A549 (cell line): ENCODE data around the gene COMMD6. TPM values are rescaled to one million over a fixed set of nuclear protein-coding genes. Genes with fewer than 3 reads are reported as not detected.

Source experiments
- ATAC-seq, 2 experiments: fragments of 200-7000 bp in 1 of 2; fragments of >200 bp in 1 of 2; cut with Nextera tagmentation in 1 of 2; cut with Tn5 transposase in 1 of 2; 3 replicates each; pipeline versions ENCODE4 v1.8.0 to v1.9.1; 2018 to 2020; ENCODE audit warnings: mild to moderate bottlenecking in 1 of 2, moderate library complexity in 1 of 2
- CTCF ChIA-PET: fragments of 300-600 bp; sonication (Branson Sonifier 250); formaldehyde crosslinking; extraction: SDS; loops from one replicate; lab custom pipeline; 2021; ENCODE audit warnings: antibody characterized with exemption, inconsistent platforms; lab: Yijun Ruan, JAX
- POLR2A ChIA-PET: fragments of 350-600 bp; formaldehyde crosslinking; extraction: SDS; loops from one replicate; lab custom pipeline; 2021; ENCODE audit warnings: antibody characterized with exemption, inconsistent platforms; lab: Yijun Ruan, JAX
- DNase-seq, 2 experiments: peaks; one replicate each; pipeline versions ENCODE4 v3.0.0 to v3.0.0-alpha.2; 2011 to 2016; ENCODE audit warnings: low read depth in 1 of 2, low spot score in 1 of 2
- FAIRE-seq: peaks from 2 replicates; lab custom pipeline; 2011; peaks lifted over from hg19 to GRCh38; lab: Jason Lieb, UNC
- H3K27ac ChIP-seq, 2 experiments: fragments of >200 bp; sonication (Bioruptor Twin); formaldehyde crosslinking; 3 replicates each; pipeline ENCODE4 v1.5.1; 2016 to 2017
- H3K4me1 ChIP-seq: fragments of >200 bp; sonication (Bioruptor Twin); formaldehyde crosslinking; 3 replicates; pipeline ENCODE4 v1.6.1; 2016
- H3K4me2 ChIP-seq: fragments of >200 bp; sonication (Bioruptor Twin); formaldehyde crosslinking; 3 replicates; pipeline ENCODE4 v1.6.1; 2016
- H3K4me3 ChIP-seq: fragments of >200 bp; sonication (Bioruptor Twin); formaldehyde crosslinking; 3 replicates; pipeline ENCODE4 v1.5.1; 2016
- H3K9me3 ChIP-seq: fragments of >200 bp; sonication (Bioruptor Twin); formaldehyde crosslinking; 3 replicates; pipeline ENCODE4 v1.6.1; 2016
- CBX2 ChIP-seq: fragments of 200-600 bp; sonication (generic); IDR thresholded peaks from 2 replicates; pipeline ENCODE4 v1.6.1; 2016; ENCODE audit warnings: low read depth, mild to moderate bottlenecking, borderline replicate concordance
- CHD4 ChIP-seq: fragments of 200-600 bp; sonication (generic); IDR thresholded peaks from 2 replicates; pipeline ENCODE4 v1.6.1; 2016; ENCODE audit warnings: antibody characterized with exemption, mild to moderate bottlenecking, borderline replicate concordance
- E2F6 ChIP-seq: IDR thresholded peaks from 2 replicates; pipeline ENCODE4 v1.6.1; 2012; ENCODE audit warnings: low read depth, borderline replicate concordance
- EHF ChIP-seq: fragments of 250-450 bp; sonication (Bioruptor Pico); IDR thresholded peaks from 2 replicates; pipeline ENCODE4 v1.5.0; 2020; ENCODE audit warnings: mild to moderate bottlenecking
- ELK1 ChIP-seq: fragments of 150-350 bp; IDR thresholded peaks from 2 replicates; pipeline ENCODE4 v1.6.1; 2014; ENCODE audit warnings: low read depth, mild to moderate bottlenecking, low read length
- EP300 ChIP-seq, 2 experiments: fragments of >200 bp; sonication (Bioruptor Twin); formaldehyde crosslinking; IDR thresholded peaks; 2 replicates in 1 of 2; 3 replicates in 1 of 2; pipeline ENCODE4 v1.6.1; 2016 to 2017
- FOSB ChIP-seq: fragments of 250-450 bp; sonication (Bioruptor Pico); IDR thresholded peaks from 2 replicates; pipeline ENCODE4 v1.5.0; 2020; ENCODE audit warnings: mild to moderate bottlenecking, moderate library complexity
- FOSL2 ChIP-seq, 2 experiments: fragments of 450-650 bp in 1 of 2; fragments of >200 bp in 1 of 2; sonication (Bioruptor Twin) in 1 of 2; formaldehyde crosslinking; IDR thresholded peaks; 2 replicates each; pipeline versions ENCODE4 v1.5.0 to v1.6.1; 2016 to 2020; ENCODE audit warnings: mild to moderate bottlenecking in 1 of 2, moderate library complexity in 1 of 2
- FOXS1 ChIP-seq: fragments of 250-450 bp; sonication (Bioruptor Pico); IDR thresholded peaks from 2 replicates; pipeline ENCODE4 v1.5.0; 2020; ENCODE audit warnings: mild to moderate bottlenecking, moderate library complexity
- GATA3 ChIP-seq: IDR thresholded peaks from 2 replicates; pipeline ENCODE4 v1.6.1; 2012; ENCODE audit warnings: borderline replicate concordance
- HDAC2 ChIP-seq: fragments of 200-600 bp; sonication (generic); IDR thresholded peaks from 2 replicates; pipeline ENCODE4 v1.6.1; 2016
- MAFK ChIP-seq: fragments of 450-650 bp; IDR thresholded peaks from 2 replicates; pipeline ENCODE4 v1.6.1; 2014; ENCODE audit not compliant: partially characterized antibody
- MAX ChIP-seq: IDR thresholded peaks from 2 replicates; pipeline ENCODE4 v1.6.1; 2012
- NPAS2 ChIP-seq: fragments of 250-450 bp; sonication (Bioruptor Pico); IDR thresholded peaks from 2 replicates; pipeline ENCODE4 v1.8.0; 2022; ENCODE audit warnings: mild to moderate bottlenecking, moderate library complexity, borderline replicate concordance
- RCOR1 ChIP-seq: fragments of 150-350 bp; IDR thresholded peaks from 2 replicates; pipeline ENCODE4 v1.6.1; 2014; ENCODE audit warnings: antibody characterized with exemption, low read length, low read depth
- REST ChIP-seq: fragments of 200-600 bp; sonication (generic); IDR thresholded peaks from 2 replicates; pipeline ENCODE4 v1.6.1; 2016; ENCODE audit warnings: antibody characterized with exemption, mild to moderate bottlenecking, moderate library complexity
- SMC3 ChIP-seq: fragments of >200 bp; sonication (Bioruptor Twin); formaldehyde crosslinking; IDR thresholded peaks from 3 replicates; pipeline ENCODE4 v1.6.1; 2018; ENCODE audit warnings: inconsistent platforms
- TFCP2L1 ChIP-seq: fragments of 250-450 bp; sonication (Bioruptor Pico); IDR thresholded peaks from 2 replicates; pipeline ENCODE4 v1.5.0; 2021; ENCODE audit warnings: mild to moderate bottlenecking
- TP53 ChIP-seq: fragments of 250-450 bp; sonication (Bioruptor Pico); IDR thresholded peaks from 2 replicates; pipeline ENCODE4 v1.5.0; 2021; ENCODE audit warnings: mild to moderate bottlenecking, moderate library complexity
- ZFP36 ChIP-seq: fragments of 450-650 bp; IDR thresholded peaks from 2 replicates; pipeline ENCODE4 v1.6.1; 2014; ENCODE audit warnings: borderline replicate concordance; ENCODE audit not compliant: partially characterized antibody
- ZNF302 ChIP-seq: fragments of 250-450 bp; sonication (Bioruptor Pico); IDR thresholded peaks from 2 replicates; pipeline ENCODE4 v1.9.0; 2021; ENCODE audit warnings: inconsistent platforms, mild to moderate bottlenecking, moderate library complexity
- ZSCAN20 ChIP-seq: fragments of 250-450 bp; sonication (Bioruptor Pico); IDR thresholded peaks from 2 replicates; pipeline ENCODE4 v1.8.0; 2022; ENCODE audit warnings: mild to moderate bottlenecking, moderate library complexity
- WGBS: methylation state at CpG from one replicate; pipeline ENCODE4 v1.1.6; 2017; ENCODE audit errors: missing lambda C conversion rate; 5-methylcytosine and 5-hydroxymethylcytosine counted together
- polyA plus RNA-seq, 4 experiments: library from polyadenylated mRNA; depleted of rRNA in 3 of 4; stranded (reverse); fragments of >200 nt; fragmentation: RNase III in 1 of 4; extraction: RNeasy Plus Mini Kit Qiagen cat#74134 plus additional on column Dnase treatment in 1 of 4; gene quantifications; 2 replicates in 3 of 4; 3 replicates in 1 of 4; pipeline ENCODE4 v1.2.3, GENCODE V29; 2011 to 2017

COMMD6 gene
- polyA plus RNA-seq, 2 of the 4 experiments (the other 2 are of a cell fraction), result 225 to 227 TPM

GRCh38 chr13:75558145-75558840 is 20.7 kb upstream of the COMMD6 start:
- Histone ChIP-seq H3K4me1 (peaks cover 9% of the 10 kb centered on the region; the same call in 2 of the 3 replicates), H3K4me2 (no peak overlapping the region), H3K9me3 (no peaks in the 10 kb centered on the region), H3K4me3 (no peak overlapping the region), H3K27ac (no peak overlapping the region)
- ChIA-PET CTCF (no interaction called here), POLR2A (no interaction called here)
- FAIRE-seq (no peak), DNase-seq (no peak), ATAC-seq (no peak)
- WGBS, result 92% methylated on average over 2 of the region's 2 CpGs
- TF ChIP-seq ELK1 (no peak), ZSCAN20 (no peak), SMC3 (no peak), FOXS1 (no peak), ZFP36 (no peak), HDAC2 (no peak), FOSL2 (IDR thresholded peaks at IDR 0.05) (no peak), FOSL2 (CRISPR knock-in tag; IDR thresholded peaks at IDR 0.05) (no peak), TP53 (CRISPR knock-in tag) (no peak), ZNF302 (CRISPR knock-in tag) (no peak), RCOR1 (no peak), MAX (no peak), EP300 (IDR thresholded peaks at IDR 0.05) (no peak), TFCP2L1 (CRISPR knock-in tag) (no peak), EHF (CRISPR knock-in tag) (no peak), REST (no peak)

GRCh38 chr13:75556961-75557360 is 19.3 kb upstream of the COMMD6 start:
- no peak overlapping the region for H3K27ac ChIP-seq
- no peak for TF ChIP-seq MAFK
- no peak for TF ChIP-seq ZSCAN20
- no peak for TF ChIP-seq NPAS2 (CRISPR knock-in tag)
- TF ChIP-seq GATA3, result no peak
- TF ChIP-seq CBX2, result no peak
- no peak for TF ChIP-seq CHD4
- no peak for TF ChIP-seq RCOR1
- no peak for TF ChIP-seq ELK1
- TF ChIP-seq E2F6, result no peak
- TF ChIP-seq TP53 (CRISPR knock-in tag), result no peak
- TF ChIP-seq ZNF302 (CRISPR knock-in tag), result no peak
- TF ChIP-seq FOSB (CRISPR knock-in tag), result no peak
- TF ChIP-seq EHF (CRISPR knock-in tag), result no peak
- TF ChIP-seq TFCP2L1 (CRISPR knock-in tag), result no peak
- FAIRE-seq, result no peak
- peaks cover 9% of the 10 kb centered on the region; the same call in 2 of the 3 replicates for H3K4me1 ChIP-seq
- no peak overlapping the region for H3K4me3 ChIP-seq
- H3K9me3 ChIP-seq, result no peaks in the 10 kb centered on the region
- DNase-seq, result no peak
- 88% methylated on average over 2 of the region's 2 CpGs for WGBS
- CTCF ChIA-PET, result no interaction called here
- POLR2A ChIA-PET, result no interaction called here
- no peak overlapping the region for H3K4me2 ChIP-seq
- ATAC-seq, result no peak
